Upper lobe of right lung (tissue), 1 donor: ENCODE data around the gene PRCP. TPM values are rescaled to one million over a fixed set of nuclear protein-coding genes. Genes with fewer than 3 reads are reported as not detected.
"Not testable (repeated sequence)": the region's sequence is repeated elsewhere in the genome, so short reads cannot be mapped to it uniquely, and the experiment has no call there.

Source experiments
- ATAC-seq: fragments of 200-7000 bp; cut with Tn5 transposase; one replicate; pipeline ENCODE4 v1.9.1; 2020; ENCODE audit warnings: mild to moderate bottlenecking, moderate library complexity
- DNase-seq: peaks from one replicate; pipeline ENCODE4 v3.0.0-alpha.2; 2020
- H3K27ac ChIP-seq: fragments of 200-600 bp; one replicate; pipeline ENCODE4 v1.8.0; 2022
- H3K27me3 ChIP-seq: fragments of 200-600 bp; one replicate; pipeline ENCODE4 v1.8.0; 2022; ENCODE audit warnings: mild to moderate bottlenecking
- H3K36me3 ChIP-seq: fragments of 200-600 bp; one replicate; pipeline ENCODE4 v1.8.0; 2022
- H3K4me1 ChIP-seq: fragments of 200-600 bp; one replicate; pipeline ENCODE4 v1.8.0; 2022
- H3K4me3 ChIP-seq: fragments of 200-600 bp; one replicate; pipeline ENCODE4 v1.8.0; 2022; ENCODE audit warnings: mild to moderate bottlenecking
- H3K9me3 ChIP-seq: fragments of 200-600 bp; one replicate; pipeline ENCODE4 v1.8.0; 2022
- intact Hi-C: fragments of 100-400 bp; cut with DNase I; formaldehyde crosslinking; loops from one replicate; pipeline ENCODE4 v1.11.0; 2022
- total RNA-seq: library from RNA; stranded (reverse); fragmentation: NEBNext Ultra II Directional; extraction: Animal tissue kit (Norgen Biotek cat#: 25700); gene quantifications from one replicate; pipeline ENCODE4 v1.2.1, GENCODE V29; 2021
- TF ChIP-seq, protein P1 (sequence below): fragments of 200-600 bp; IDR thresholded peaks from one replicate; pipeline ENCODE4 v1.8.0; 2022; ENCODE audit warnings: antibody characterized with exemption
- donor health status: DM: no; HTN: yes; CAD: no; lungs with severe emphysema.

PRCP gene
- total RNA-seq, 1 donor from 2014 or later: 91.3 TPM

DNA sequence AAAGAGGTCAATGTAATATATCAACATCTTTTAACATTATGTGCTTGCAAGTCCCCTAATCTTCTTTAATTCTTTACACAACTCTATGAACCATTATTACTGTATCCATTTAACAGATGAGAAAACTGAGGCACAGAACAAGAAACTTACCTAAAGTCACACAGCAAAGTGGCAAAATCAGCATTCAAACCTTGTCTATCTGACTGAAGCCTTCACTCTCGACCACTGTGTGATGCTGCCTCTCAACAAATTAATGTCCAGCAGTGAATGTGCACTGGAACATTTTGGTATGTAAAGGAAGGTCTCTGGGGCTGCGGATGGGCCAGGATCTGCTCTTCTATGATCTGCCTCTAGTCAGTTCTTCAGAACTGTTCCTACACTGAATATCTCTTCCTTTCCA lies 42.1 kb downstream of the PRCP start:
- TF ChIP-seq, protein P1, sequence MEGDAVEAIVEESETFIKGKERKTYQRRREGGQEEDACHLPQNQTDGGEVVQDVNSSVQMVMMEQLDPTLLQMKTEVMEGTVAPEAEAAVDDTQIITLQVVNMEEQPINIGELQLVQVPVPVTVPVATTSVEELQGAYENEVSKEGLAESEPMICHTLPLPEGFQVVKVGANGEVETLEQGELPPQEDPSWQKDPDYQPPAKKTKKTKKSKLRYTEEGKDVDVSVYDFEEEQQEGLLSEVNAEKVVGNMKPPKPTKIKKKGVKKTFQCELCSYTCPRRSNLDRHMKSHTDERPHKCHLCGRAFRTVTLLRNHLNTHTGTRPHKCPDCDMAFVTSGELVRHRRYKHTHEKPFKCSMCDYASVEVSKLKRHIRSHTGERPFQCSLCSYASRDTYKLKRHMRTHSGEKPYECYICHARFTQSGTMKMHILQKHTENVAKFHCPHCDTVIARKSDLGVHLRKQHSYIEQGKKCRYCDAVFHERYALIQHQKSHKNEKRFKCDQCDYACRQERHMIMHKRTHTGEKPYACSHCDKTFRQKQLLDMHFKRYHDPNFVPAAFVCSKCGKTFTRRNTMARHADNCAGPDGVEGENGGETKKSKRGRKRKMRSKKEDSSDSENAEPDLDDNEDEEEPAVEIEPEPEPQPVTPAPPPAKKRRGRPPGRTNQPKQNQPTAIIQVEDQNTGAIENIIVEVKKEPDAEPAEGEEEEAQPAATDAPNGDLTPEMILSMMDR: no peak
- no peak for ATAC-seq

DNA sequence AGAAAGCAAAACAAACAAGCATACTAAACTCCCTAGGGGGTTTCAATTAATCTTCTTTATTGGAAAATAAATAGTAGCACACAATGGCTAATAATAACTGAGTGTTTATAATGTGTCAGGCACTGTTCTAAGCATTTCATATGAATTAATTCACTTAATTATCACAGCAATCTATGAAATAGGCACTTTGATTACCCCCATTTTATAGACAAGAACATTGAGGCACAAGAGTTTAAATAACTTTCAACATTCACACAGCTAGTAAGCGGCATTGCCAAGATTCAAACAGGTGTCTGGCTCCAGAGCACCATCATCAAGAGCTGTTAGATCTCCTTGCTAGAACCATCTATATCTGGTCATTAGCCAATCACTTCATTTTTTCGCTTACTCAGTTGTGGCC lies 43.1 kb downstream of the PRCP start:
- Histone ChIP-seq H3K4me1 (no peaks in the 10 kb centered on the region), H3K9me3 (no peaks in the 10 kb centered on the region), H3K36me3 (no peaks in the 10 kb centered on the region), H3K27ac (no peak overlapping the region), H3K4me3 (no peak overlapping the region), H3K27me3 (no peaks in the 10 kb centered on the region)
- DNase-seq (no peak), ATAC-seq (no peak)
- intact Hi-C loops: no loop called here
- TF ChIP-seq, protein P1: no peak

More for the DNA sequence above, 42.1 kb downstream of the PRCP start:
- H3K27ac ChIP-seq: no peak overlapping the region
- no peaks in the 10 kb centered on the region for H3K36me3 ChIP-seq
- intact Hi-C loops: no loop called here
- DNase-seq: no peak
- H3K4me3 ChIP-seq: no peak overlapping the region
- H3K9me3 ChIP-seq: no peaks in the 10 kb centered on the region
- no peaks in the 10 kb centered on the region for H3K27me3 ChIP-seq
- no peaks in the 10 kb centered on the region for H3K4me1 ChIP-seq

DNA sequence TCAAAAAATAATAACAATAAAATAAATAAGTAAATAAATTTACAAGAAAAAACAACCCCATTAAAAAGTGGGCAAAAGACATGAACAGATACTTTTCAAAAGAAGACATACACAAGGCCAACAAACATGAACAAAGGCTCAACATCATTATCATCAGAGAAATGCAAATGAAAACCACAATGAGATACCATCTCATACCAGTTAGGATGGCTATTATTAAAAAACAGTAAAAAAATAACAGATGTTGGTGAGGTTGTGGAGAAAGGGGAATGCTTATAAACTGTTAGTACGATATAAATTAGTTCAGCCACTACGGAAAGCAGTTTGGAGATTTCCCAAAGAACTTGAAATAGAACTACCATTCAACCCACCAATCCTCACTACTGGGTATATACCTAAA lies 44.6 kb downstream of the PRCP start:
- Histone ChIP-seq H3K4me3 (no peak overlapping the region), H3K27ac (no peak overlapping the region), H3K9me3 (no peaks in the 10 kb centered on the region), H3K4me1 (no peaks in the 10 kb centered on the region), H3K36me3 (no peaks in the 10 kb centered on the region), H3K27me3 (no peaks in the 10 kb centered on the region)
- intact Hi-C loops: no loop called here
- no peak for ATAC-seq
- no peak for DNase-seq
- TF ChIP-seq, protein P1: no peak

DNA sequence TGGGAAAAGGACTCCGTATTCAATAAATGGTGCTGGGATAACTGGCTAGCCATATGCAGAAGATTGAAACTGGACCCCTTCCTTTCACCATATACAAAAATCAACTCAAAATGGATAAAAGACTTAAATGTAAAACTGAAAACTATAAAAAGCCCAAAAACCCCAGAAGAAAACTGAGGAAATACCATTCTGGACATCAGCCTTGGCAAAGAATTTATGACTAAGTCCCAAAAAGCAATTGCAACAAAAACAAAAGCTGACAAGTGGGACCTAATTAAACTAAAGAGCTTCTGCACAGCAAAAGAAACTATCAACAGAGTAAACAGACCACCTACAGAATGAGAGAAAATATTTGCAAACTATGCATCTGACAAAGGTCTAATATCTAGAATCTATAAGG lies 45.3 kb downstream of the PRCP start:
- H3K27me3 ChIP-seq, DNase-seq, H3K4me1 ChIP-seq, ATAC-seq, H3K9me3 ChIP-seq, intact Hi-C loops, H3K27ac ChIP-seq, H3K4me3 ChIP-seq, H3K36me3 ChIP-seq: not testable (repeated sequence)

DNA sequence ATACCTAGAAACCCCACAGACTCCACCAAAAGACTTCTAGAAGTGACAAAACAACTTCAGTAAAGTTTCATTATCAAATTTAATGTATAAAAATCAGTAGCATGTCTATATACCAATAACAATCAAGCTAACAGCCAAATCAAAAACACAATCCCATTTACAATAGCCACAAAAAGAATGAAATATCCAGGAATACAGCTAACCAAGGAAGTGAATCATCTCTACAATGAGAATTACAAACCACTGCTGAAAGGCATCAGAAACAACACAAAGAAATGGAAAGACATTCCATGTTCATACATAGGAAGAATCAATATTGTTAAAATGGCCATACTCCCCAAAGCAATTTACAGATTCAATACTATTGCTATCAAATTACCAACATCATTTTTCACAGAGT lies 46.0 kb downstream of the PRCP start:
- TF ChIP-seq, protein P1: no peak
- intact Hi-C loops: no loop called here

DNA sequence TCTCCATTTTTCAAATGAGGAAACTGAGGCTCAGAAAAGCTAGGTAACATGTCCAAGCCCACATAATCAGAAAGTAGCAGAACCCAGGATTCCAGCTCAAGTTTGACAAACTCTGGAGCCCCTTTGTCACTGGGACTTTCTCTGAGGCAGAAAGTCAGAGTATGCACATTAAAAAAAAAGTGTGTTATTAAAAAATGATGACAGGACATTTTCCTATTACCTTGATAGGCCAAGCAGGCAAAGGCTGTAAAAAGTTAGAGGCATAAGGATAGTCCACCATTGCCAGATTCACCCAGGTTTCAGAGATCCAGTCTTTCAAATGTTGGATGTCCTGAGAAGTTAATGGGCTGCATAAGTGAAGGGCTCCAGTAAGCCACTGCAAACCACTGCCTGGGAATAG lies 51.4 kb downstream of the PRCP start:
- Histone ChIP-seq H3K27ac (no peak overlapping the region), H3K9me3 (no peaks in the 10 kb centered on the region), H3K36me3 (peaks cover 17% of the 10 kb centered on the region), H3K4me3 (no peak overlapping the region), H3K27me3 (no peaks in the 10 kb centered on the region), H3K4me1 (no peaks in the 10 kb centered on the region)
- TF ChIP-seq, protein P1: no peak
- ATAC-seq (no peak), DNase-seq (no peak)
- intact Hi-C loops: no loop called here

More for the DNA sequence above, 46.0 kb downstream of the PRCP start:
- ATAC-seq: no peak
- Histone ChIP-seq H3K9me3 (no peaks in the 10 kb centered on the region), H3K27ac (no peak overlapping the region), H3K27me3 (no peaks in the 10 kb centered on the region), H3K36me3 (peaks cover 6% of the 10 kb centered on the region), H3K4me1 (no peaks in the 10 kb centered on the region), H3K4me3 (no peak overlapping the region)
- no peak for DNase-seq
